NOMO-1 treated with DMSO at 0.1 percent for 48 hours (cell line): ENCODE measurements around the gene PODXL2.
"Not testable (repeated sequence)": the region's sequence is repeated elsewhere in the genome, so short reads cannot be mapped to it uniquely, and the experiment has no call there.

Experiments
- DNase-seq: peaks from one replicate; lab custom pipeline; 2025; ENCODE audit not compliant: unreplicated experiment; lab: John Stamatoyannopoulos, UW

Gene PODXL2

GRCh38 chr3:127702151-127702578 is 73.2 kb downstream of the PODXL2 start:
- DNase-seq: no peak

DNA sequence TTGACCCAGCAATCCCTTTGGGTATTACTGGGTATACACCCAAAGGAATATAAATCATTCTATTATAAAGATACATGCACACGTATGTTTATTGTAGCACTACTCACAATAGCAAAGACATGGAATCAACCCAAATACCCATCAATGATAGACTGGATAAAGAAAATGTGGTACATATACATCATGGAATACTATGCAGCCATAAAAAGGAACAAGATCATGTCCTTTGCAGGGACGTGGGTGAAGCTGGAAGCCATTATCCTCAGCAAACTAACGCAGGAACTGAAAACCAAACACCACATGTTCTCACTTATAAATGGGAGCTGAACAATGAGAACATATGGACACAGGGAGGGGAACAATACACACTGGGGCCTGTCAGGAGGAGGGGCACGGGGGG is 75.9 kb downstream of the PODXL2 start:
- DNase-seq: not testable (repeated sequence)

DNA sequence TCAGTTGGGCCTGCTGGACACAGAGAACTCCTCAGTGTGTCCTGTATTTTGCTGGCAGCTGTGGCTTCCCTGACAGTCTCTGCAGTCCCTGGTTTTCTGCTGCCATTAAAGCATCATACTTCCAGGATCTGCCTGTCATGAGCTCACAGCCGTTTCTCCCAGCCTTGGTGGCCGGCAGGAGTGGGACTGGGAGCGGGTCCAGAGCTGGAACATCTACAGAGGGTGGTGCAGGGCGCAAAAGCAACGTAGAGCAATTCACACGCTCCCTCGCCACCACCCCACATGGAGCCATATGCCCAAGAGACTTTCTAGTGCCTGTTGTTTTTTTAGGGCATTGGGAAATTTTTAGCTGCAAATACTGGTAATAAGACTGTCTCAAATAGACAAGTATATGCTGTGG is 77.3 kb downstream of the PODXL2 start:
- DNase-seq: no peak

GRCh38 chr3:127706785-127707351 is 77.9 kb downstream of the PODXL2 start:
- DNase-seq: no peak

GRCh38 chr3:127707851-127708411 is 78.9 kb downstream of the PODXL2 start:
- no peak for DNase-seq

DNA sequence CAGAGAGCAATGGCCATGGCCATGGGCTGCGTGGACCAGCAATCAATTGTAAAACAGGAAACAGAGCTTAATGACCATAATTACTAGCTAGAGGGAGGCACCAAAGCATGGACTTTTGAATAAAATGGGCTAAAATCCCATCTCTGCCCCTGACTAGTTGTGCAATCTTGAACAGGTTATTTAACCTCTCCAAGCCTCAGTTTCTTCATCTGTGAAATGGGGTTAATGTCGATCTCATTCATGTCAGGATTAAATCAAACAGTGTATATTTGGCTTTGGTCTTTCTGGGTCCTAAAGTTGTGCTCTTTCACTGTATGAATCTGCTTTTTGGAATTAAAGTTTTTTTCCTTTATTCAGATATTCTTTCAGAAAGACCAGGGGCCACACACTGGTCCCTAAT is 79.9 kb downstream of the PODXL2 start:
- DNase-seq: no peak

DNA sequence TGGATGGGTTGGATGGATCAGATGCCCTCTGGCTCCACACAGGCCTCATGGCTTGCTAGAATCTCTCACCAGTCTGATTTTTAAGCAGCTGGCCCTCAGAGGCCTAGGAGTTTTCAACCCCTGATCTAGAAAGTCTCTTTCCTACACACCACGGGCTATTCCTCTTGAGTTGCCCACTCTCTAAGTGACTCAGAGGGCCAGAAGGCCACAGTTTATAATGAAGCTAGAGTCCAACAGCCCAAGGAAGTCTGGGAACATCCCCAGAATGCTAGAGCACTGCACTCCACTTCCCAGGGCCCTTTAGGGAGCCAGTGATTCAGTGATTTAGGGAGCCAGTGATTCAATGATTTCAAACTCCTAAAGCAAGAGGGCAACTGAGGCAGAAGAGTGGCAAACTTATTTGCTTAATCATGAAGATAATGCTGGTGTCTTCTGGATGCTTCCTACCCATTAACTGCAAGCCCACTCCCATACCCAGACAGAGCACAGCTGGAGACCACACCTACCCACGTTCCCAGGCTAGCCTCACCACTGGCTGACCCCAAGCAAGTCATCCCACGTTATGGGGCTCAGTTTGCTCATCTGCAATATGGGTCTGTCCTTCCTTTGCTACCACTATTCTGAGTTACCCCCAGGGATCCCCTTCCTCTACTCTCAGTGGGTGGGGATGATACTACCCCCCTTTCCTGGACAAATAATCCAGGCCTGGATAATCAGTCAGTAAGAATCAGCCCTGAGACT is 80.5 kb downstream of the PODXL2 start:
- DNase-seq: no peak

DNA sequence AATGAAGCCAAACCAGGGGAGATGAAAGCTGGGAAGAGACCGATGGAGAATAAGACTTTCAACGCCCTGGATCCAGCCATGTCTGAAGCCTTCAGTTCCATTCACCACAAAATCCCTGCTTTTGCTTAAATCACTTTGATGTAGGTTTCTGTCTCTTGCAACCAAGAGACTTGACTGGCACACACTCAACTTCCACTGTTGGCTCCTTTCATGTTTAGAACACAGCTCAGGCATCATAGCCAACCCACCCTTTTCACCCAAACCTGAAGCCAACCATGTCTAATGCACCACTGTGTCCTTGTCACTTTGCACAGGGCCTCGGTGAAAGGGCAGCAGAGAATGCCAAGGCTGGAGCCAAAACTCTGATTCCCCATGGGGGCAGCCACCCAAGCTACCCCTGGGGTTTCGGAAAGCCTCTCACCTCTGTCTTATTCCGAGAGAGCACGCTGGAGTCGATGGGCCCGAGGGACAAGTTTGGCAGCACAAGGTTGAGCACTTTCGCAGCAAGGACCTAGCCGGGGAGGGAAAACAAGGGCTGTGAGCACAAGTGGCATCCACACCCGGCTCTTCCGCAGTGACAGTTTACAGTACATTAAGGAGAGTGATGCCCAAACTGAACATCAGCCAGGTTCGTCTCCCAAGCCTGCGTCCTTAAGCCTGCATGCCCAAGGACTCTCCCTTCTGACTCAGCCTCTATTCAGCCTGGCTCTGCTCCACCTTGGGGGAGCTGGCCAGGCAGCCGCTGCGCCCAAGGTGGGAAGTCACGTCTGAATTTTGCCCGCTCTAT is 81.4 kb downstream of the PODXL2 start:
- no peak for DNase-seq

- DNase-seq: no peak
These were observed 82.2 kb downstream of the PODXL2 start for GRCh38 chr3:127711021-127711695.

- DNase-seq: no peak
These were observed 82.9 kb downstream of the PODXL2 start for GRCh38 chr3:127711896-127712295.

DNA sequence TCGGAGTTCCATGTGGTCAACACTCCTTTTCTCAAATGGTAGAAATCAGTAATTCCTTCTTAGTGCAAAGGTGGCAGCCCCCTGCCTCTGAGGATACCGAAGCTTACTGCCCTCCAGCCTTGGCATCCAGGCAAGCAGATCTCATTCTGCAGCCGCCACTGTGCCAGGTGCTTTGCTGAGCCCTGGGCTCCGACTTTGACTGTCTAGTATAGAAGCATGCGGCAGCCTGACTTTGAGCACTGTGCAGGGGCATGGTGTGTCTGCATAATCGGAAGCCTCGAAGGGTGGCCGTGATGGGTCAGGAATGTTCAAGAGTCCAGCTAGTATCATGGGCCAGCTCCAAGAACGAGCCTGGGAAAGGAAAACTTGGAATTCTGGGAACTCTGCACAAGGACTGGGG is 83.5 kb downstream of the PODXL2 start:
- no peak for DNase-seq

DNA sequence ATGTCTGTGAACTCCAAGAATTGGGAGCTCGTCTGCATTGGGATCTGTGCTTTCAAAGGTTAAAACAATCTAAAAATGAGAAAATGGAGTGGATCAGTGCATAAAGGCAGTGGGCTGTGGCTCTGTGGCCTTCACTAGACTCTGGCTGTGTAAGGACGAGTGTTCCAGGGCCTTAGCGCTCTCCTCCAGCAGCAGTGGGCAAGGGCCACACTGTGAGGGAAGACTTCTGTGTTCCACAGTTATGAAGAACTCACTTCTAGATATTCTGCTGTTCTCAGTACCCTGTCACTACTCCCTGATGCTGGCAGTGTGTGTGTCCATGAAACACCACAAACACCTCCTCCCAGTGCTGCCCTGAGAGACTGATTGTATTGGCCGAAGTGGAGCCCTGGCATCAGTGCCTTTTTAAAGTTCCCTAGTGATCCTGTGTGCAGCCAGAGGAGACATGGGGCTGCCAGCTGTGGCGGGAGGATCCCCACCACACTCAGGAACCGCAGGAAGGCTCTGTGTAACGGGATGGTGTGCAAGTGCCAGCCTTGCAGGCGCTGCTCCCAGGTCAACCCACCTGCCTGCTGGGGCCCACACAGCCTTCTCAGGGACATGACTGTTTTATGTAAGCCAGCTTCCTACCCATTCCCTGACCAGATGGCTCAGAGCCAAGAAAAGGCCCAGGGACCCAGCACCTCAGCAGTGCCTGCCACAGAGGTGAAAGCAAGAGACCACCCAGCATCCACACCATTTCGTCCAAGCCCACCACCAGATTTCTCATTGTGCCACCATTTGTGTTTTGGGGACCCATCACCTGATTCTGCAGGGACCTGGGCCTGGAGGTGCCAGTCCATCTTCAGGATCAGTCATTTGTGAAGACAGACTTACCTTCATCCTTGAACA is 84.1 kb downstream of the PODXL2 start:
- no peak for DNase-seq

DNA sequence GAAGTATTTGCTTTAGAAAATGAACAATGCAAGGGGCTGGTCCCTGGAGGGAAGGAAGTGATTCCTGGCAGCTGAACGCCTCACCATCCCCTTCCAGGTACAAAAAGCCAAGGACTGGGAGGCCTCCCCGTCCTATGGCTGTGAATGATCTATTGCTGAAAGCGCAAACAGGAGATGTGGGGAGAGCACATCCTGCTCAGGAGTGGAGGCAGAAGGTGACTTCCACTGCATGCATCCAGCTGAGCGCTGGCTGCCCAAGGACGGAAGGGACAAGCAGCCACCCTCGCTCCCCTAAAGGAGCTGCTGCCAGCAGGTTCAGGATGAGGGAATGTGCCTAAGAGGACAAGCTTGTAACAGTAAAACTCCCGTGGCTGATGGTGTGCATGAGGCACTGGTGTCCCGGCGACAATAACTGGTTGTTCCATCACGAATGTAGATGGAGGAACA is 85.2 kb downstream of the PODXL2 start:
- no peak for DNase-seq

DNA sequence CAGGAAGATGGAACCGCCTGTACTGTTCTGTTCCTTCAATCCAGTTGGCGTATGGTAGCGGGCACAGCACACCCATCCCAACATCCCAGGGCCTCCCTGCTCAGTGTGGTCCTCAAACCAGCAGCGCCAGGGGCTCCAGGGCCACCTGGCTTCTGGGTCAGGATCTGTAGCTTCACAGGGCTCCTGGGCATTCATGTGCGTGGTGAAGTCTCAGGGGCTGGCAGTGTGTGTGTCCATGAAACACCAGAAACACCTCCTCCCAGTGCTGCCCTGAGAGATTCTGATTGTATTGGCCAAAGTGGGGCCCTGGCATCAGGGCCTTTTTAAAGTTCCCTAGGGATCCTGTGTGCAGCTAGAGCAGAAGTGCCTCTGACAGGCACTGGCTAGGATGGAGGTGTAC is 85.9 kb downstream of the PODXL2 start:
- DNase-seq: no peak

DNA sequence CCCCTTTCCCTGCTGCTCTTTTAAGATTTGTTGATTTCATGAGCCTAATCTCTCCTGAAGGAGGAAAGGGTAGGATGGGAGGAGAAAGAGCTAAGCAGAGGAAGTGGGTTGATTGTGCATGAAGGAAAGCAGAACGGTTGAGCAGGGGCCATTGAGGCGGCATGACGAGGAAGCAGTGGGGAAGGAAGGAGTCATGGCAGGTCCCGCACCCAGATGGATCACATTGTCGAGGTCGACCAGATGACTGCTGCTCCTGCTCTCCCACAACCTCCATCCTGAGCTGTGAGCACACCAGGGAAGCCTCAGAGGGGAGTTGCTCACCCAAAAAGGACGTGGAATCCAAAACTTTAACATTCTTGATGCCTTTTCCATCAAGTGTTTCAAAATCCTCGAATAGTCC is 86.5 kb downstream of the PODXL2 start:
- no peak for DNase-seq

GRCh38 chr3:127716384-127716783 is 87.4 kb downstream of the PODXL2 start:
- no peak for DNase-seq

DNA sequence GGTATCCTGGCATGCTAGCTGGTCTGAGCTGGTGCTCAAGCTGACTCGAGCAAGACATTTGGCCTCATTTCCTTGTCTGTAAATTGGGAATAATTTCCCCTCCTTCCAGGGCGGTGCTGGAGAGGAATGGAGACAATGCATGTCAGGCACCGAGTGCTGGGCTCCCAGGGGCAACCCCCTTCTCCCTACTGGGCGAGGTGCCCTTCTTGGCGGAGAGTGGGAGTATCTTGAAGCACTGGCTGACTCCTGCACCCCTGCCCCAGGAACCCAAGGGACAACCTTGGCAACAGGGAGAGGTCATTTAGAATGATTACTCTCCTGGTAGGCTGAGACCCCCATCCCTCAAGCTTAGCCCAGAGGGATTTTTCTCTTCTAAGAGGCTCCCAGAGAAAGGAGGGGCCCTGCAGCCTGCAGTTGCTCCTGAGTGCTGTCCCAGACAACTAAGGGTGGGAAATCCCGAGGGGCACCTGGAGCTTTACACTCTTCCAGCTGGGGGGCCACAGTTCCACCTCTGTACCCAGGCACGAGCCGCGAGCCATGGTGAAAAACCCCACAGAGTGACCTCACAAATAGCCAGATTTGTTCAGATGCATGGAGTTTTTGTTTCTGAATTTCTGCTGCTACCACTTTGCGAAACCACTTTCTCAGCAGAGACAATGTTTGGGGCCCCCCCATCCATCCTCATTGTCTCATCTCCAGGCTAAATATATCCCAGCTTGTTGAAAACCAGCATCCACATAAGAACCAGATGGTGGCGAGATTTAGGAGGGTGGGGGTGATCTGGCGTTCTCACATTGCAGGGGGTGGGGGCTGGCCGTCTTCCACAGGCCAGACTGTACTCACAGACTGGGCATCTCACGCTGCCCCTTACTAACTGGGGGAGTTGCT is 88.6 kb downstream of the PODXL2 start:
- no peak for DNase-seq

GRCh38 chr3:127718245-127718915 is 89.4 kb downstream of the PODXL2 start:
- no peak for DNase-seq

GRCh38 chr3:127718916-127719290 is 89.9 kb downstream of the PODXL2 start:
- DNase-seq: no peak
